LNCAP (cell line): Measurements from ENCODE around the gene GMDS.

Source experiments
- CTCF ChIP-seq: fragments of 450-650 bp; IDR thresholded peaks from 2 replicates; pipeline ENCODE4 v1.5.1; 2017; ENCODE audit warnings: mild to moderate bottlenecking

GMDS gene

GRCh38 chr6:1622851-1623768, 622.3 kb downstream of the GMDS start:
- TF ChIP-seq CTCF = no peak

GRCh38 chr6:1622220-1622850, 623.1 kb downstream of the GMDS start:
- TF ChIP-seq CTCF = no peak

GRCh38 chr6:1621070-1621701, 624.2 kb downstream of the GMDS start:
- no peak for TF ChIP-seq CTCF

- no peak for TF ChIP-seq CTCF
Measured at GRCh38 chr6:1620504-1621069, 624.8 kb downstream of the GMDS start.

GRCh38 chr6:1619673-1620503, 625.5 kb downstream of the GMDS start:
- TF ChIP-seq CTCF = no peak

- no peak for TF ChIP-seq CTCF
Measured at GRCh38 chr6:1619098-1619672, 626.2 kb downstream of the GMDS start.
